GM08714 (cell line): ENCODE measurements around the gene PKHD1.

Experiments used
- H3K4me3 ChIP-seq: fragments of 200-500 bp; sonication (Bioruptor generic); 2 replicates; pipeline ENCODE4 v1.5.1; 2014; ENCODE audit warnings: mild to moderate bottlenecking, low read length, inconsistent platforms
- ZNF274 ChIP-seq: IDR thresholded peaks from 2 replicates; pipeline ENCODE4 v1.6.1; 2012; ENCODE audit warnings: mild to moderate bottlenecking, low read depth, low read length

The PKHD1 gene

DNA sequence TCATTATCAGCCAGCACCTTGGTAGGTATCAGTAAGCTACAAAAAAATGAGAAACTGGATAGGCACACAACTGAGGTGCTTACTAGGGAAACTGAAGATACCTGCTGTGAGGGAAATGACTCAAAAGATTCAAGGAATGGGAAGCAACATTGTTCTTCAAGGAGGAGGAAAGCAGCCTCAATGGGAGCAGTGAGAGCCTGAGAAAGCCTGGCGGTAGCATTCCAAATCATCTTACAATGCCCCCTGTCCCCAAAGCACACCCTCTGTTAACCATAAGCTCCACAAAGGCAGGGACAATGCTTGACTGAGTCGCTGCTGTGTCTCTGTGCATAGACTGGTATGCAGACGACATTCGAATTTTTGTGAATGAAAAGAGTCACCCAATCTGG lies 10.6 kb downstream of the PKHD1 start:
- TF ChIP-seq ZNF274, result no peak
- no peak overlapping the region for H3K4me3 ChIP-seq

- no peak for TF ChIP-seq ZNF274
- H3K4me3 ChIP-seq, result no peak overlapping the region
Measured at GRCh38 chr6:52074716-52075115, 12.7 kb downstream of the PKHD1 start.

- H3K4me3 ChIP-seq, result no peak overlapping the region
- TF ChIP-seq ZNF274, result no peak
Measured at GRCh38 chr6:52074155-52074554, 13.3 kb downstream of the PKHD1 start.

DNA sequence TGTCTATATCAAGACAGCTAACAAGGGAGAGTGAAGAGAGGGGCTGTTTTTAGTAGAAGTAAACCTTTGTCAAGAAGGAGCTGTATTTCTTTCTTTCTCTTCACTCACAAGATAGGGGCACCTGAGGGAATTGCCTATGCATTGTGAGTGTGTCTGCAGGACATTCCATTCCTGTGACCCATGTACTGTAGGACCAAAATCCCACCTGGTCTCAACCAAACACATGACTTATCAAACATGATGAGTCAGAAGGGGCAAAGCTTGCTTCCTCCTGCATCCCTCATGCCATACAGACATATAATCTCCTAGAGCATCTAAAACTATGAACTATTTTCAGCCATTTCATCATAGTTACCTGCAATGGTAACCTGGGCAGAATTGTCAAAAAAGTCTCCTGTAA lies 21.8 kb downstream of the PKHD1 start:
- H3K4me3 ChIP-seq, result no peak overlapping the region
- no peak for TF ChIP-seq ZNF274

DNA sequence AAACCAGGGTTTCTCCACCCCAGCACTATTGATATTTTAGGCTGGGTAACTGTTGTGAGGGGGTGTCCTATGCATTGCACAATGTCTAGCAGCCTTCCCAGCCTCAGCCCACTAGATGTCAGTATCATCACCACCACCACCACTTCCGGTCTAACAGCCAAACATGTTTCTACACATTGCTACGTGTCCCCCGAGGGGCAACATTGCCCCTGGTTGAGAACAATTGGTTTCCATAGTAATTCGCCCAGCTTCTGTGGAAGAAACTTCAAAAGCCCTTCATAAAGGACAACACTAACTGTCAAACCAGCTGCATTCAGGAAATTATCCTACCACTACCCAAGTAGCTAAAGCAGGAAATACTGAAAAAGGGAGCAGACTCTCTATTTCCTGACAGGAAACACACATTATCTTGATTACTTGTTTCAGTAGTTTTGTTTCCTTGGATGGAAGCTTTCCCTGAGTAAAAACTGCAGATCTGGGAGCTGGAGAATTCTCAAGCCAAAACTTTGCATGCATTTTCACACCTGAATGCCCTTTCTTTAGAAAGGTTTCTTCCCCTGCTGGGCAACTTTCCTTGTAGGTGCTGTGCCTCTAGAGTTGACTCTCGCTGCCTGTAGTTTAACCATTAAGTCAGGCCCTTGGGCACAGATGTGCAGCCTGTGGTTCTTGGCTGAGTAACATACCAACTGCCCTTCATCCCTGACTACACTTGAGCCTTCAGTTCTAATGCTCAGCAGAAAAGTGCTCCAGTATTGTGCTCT lies 23.6 kb downstream of the PKHD1 start:
- no peak overlapping the region; the same call in 1 of the 2 replicates for H3K4me3 ChIP-seq
- TF ChIP-seq ZNF274, result no peak

GRCh38 chr6:52061481-52061880 lies 25.9 kb downstream of the PKHD1 start:
- no peak overlapping the region for H3K4me3 ChIP-seq
- no peak for TF ChIP-seq ZNF274

DNA sequence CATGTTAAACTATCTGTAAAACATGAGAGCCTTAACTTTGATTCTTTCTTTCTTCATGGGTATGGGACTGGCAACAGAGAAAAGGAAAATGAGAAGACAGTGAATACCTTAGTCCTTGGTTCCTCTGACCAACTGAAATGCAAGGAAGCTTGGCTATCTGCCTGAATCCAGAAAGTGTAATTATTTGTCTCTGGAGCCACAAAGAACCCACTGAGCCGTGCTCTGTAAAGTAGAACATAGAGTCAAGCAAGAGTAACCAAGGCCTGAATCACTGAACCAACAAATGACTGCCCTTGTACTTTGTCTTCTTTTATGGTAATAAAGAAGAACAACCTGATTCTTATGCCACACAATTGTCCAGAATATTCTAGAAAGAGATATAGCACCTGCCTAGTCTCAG lies 27.6 kb downstream of the PKHD1 start:
- no peak overlapping the region for H3K4me3 ChIP-seq
- no peak for TF ChIP-seq ZNF274

DNA sequence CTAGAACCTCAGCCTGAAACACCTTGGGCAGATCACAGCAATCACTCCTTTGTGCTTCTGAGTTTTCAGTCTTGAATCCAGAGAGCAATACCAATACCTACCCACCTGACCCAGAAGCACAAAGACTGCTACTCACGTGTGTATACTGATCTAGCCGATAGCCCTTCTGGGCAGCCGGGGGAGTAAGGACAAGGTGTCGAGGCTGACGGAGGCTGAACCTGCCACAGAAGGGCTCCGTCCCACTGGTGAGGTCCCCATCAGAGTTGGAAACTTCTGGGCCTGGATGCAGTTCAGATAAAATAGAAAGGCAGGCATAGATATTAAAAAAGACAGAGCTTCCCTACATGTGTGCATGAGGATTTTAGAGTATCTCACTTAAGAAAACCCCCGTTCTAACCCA lies 32.0 kb downstream of the PKHD1 start:
- no peak overlapping the region for H3K4me3 ChIP-seq
- TF ChIP-seq ZNF274, result no peak

- no peak for TF ChIP-seq ZNF274
- no peak overlapping the region for H3K4me3 ChIP-seq
Measured at GRCh38 chr6:52053038-52053695, 34.2 kb downstream of the PKHD1 start.

DNA sequence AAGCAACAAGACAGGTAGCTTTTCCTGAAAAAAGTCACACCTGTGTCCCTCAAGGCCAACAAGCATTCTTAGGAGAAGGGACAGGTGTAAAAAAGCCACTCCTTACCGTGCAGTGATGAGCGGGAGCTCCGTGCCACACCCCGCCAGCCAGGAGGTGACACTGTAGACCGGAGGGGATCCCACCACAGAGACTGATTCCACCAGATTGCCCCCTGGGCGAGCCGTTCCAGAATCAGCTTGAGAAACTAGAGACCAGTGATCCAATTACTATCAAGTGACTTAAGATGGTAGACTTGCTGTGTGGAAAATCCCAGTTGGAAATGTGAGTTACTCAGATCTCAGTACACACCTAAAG lies 37.4 kb downstream of the PKHD1 start:
- H3K4me3 ChIP-seq, result no peak overlapping the region
- TF ChIP-seq ZNF274, result no peak

DNA sequence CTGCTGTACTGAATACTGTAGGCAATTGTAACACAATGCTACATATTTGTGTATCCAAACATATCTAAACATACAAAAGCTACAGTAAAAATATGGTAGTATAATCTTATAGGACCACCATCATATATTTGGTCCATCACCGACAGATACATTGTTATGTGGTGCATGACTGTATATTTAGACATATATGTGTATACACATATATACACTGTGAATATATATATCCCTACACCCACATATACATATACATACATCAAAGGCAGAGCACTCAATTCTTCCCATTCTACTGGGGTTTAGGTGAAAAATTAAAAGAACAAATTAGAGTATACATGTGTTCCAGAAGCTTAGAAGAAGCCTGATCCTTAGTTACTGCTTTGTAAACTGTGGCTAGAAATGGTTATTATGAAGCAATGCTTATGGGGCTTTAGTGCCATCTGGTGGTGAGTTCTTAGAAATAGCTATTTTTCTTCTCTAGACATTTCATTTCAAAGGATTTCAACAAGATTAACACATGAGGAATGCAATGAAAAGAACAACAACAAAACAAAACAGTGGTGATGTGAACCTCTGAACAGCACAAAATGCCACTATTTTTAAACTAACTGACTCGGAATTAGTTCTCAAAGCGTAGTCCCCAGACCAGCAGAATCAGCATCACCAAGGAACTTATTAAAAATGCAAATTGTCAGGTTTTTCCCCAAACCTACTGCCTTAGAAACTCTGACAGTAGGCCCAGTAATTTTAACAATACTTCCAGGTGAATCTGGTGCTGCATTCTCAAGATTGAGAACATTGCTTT lies 38.0 kb downstream of the PKHD1 start:
- no peak overlapping the region for H3K4me3 ChIP-seq
- TF ChIP-seq ZNF274, result no peak

DNA sequence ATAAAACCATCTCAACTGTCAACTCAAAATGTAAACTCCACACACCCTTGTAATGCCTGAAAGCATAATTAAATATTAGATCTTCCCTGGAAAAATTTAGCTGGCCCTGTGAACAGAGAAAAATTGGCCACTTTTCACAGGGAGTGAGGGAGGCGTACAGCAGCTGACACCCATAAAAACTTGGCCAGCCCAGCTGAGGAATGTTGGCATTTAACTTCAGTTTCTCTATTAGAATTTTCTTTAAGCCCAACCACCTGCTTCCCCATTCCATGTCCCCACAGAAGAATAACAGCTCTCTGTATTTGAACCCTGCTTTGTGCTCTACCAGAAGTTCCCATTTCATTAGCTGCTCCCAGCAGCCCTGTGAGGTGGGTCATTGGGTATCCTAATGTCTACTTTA lies 41.0 kb downstream of the PKHD1 start:
- no peak for TF ChIP-seq ZNF274
- H3K4me3 ChIP-seq, result no peak overlapping the region

- no peak for TF ChIP-seq ZNF274
- H3K4me3 ChIP-seq, result no peak overlapping the region
Measured at GRCh38 chr6:52045481-52045880, 41.9 kb downstream of the PKHD1 start.

- no peak overlapping the region for H3K4me3 ChIP-seq
- no peak for TF ChIP-seq ZNF274
Measured at GRCh38 chr6:52045033-52045432, 42.4 kb downstream of the PKHD1 start.
